Esophagus muscularis mucosa (tissue), 3 donors: ENCODE measurements around the gene AAGAB.

ENCODE experiments used
- POLR2AphosphoS5 ChIP-seq, 2 donors: sonication (generic); formaldehyde crosslinking; IDR thresholded peaks; one replicate each; pipeline ENCODE4 v1.6.1; 2017; ENCODE audit warnings: antibody characterized with exemption in 2 of 2
- TF ChIP-seq, protein P1 (sequence below), 3 experiments: fragments of 200-600 bp in 2 of 3; fragments of 450-650 bp in 1 of 3; sonication (generic) in 2 of 3; IDR thresholded peaks; one replicate each; pipeline ENCODE4 v1.5.1; 2017 to 2019; ENCODE audit warnings: antibody characterized with exemption in 3 of 3, mild to moderate bottlenecking in 2 of 3, moderate library complexity in 1 of 3

GRCh38 chr15:67244971-67245478, 9.4 kb downstream of the AAGAB start:
- TF ChIP-seq, protein P1, sequence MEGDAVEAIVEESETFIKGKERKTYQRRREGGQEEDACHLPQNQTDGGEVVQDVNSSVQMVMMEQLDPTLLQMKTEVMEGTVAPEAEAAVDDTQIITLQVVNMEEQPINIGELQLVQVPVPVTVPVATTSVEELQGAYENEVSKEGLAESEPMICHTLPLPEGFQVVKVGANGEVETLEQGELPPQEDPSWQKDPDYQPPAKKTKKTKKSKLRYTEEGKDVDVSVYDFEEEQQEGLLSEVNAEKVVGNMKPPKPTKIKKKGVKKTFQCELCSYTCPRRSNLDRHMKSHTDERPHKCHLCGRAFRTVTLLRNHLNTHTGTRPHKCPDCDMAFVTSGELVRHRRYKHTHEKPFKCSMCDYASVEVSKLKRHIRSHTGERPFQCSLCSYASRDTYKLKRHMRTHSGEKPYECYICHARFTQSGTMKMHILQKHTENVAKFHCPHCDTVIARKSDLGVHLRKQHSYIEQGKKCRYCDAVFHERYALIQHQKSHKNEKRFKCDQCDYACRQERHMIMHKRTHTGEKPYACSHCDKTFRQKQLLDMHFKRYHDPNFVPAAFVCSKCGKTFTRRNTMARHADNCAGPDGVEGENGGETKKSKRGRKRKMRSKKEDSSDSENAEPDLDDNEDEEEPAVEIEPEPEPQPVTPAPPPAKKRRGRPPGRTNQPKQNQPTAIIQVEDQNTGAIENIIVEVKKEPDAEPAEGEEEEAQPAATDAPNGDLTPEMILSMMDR (IDR thresholded peaks at IDR 0.05), result no peak
- no peak for TF ChIP-seq POLR2AphosphoS5 (IDR thresholded peaks at IDR 0.05)
